AG09319 (cell line): ENCODE data around the gene XYLT1.

Experiments used
- DNase-seq: peaks from one replicate; pipeline ENCODE4 v3.0.0-alpha.2; 2010; ENCODE audit warnings: low read depth; ENCODE audit errors: extremely low read depth
- CTCF ChIP-seq: IDR thresholded peaks from 2 replicates; pipeline ENCODE4 v1.5.1; 2011; ENCODE audit warnings: low read depth, mild to moderate bottlenecking, inconsistent platforms, low read length, moderate library complexity

XYLT1 gene

DNA sequence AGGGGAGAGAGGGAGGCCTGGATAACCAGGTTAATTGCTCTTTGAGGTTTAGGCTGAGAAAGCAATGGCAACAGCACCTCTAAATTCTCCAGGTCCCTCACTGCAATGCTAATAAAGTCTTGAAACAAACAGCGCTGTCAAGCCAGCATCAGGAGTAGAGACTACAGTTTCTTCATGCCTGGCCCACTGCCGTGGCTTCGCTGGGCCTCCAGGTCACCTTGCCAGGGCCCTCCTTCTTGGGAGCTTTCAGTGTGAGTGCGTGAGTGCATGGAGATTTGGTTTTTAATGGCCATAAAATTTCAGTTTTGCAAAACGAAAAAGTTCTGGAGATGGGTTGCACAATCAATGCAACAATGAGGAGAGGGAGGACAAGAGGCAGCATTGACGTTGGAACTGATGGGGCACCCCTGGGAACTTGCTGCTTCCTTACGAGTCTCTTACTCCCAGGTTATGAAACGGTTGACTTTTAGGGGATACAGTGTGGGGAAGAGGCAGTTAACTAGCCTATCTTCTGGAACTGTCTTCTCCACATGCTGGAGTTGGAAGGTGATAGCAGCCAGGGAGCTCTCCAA is 229.4 kb downstream of the XYLT1 start:
- no peak for DNase-seq
- TF ChIP-seq CTCF = no peak

- TF ChIP-seq CTCF = no peak
- peak; percentile 3 for DNase-seq
These were observed 232.3 kb downstream of the XYLT1 start for GRCh38 chr16:17238285-17239028.

GRCh38 chr16:17237350-17237944 is 233.3 kb downstream of the XYLT1 start:
- no peak for TF ChIP-seq CTCF
- no peak for DNase-seq

DNA sequence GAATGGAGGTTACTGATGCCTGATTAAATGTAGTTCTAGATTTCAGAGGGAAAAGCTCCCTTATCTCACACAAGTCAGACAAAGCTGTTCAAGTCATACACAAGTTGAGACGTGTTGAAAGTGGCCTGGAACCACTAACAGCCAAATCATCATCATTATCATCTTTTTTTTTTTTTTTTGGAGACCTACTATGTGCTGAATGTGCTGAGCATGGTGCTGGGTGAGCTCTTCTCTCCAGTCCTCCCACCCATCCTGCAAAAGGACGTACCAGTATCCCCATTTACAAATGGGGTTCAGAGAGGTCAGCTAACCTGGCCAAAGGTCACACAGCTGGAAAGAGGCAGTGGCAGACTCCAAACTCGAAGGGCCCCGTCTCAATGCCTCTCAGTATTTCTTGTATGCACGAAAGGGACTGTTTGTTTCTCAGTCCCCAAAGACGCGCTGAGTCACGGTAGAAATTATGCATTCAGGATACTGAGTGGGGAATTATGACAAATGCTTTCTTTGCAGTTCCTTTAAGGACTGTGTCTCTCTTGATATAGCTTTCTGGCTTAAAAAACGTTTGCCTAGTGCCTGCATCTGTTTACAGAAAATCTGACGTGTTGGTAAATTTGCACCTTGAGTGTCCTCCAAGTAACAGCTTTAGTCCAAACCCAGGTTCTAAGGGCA is 235.5 kb downstream of the XYLT1 start:
- no peak for DNase-seq
- TF ChIP-seq CTCF = no peak

- no peak for DNase-seq
- TF ChIP-seq CTCF = no peak
These were observed 237.3 kb downstream of the XYLT1 start for GRCh38 chr16:17233318-17234002.

DNA sequence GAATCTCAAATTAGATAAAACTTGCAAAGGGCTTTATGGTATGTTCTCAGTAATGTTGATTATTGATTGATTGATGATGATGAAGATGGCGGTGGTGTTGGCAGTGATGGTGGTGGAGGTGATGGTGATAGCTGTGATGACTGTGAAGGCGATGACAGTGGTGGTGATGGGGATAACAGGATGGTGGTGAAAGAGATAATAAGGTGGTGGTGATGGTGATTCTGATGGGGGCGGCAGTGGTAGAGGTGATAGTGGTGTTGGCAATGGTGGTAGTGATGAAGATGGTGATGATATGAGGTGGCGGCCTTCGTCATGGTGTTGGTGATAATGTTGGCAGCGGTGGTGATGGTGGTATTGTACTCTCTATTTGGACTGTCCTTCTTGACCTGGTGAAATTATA is 238.3 kb downstream of the XYLT1 start:
- no peak for DNase-seq

More for the DNA sequence above, 238.3 kb downstream of the XYLT1 start:
- TF ChIP-seq CTCF = no peak
